CD14-positive monocyte (primary cell): ENCODE data around the gene TIGD6. TPM values are rescaled to one million over a fixed set of nuclear protein-coding genes. Genes with fewer than 3 reads are reported as not detected.

ENCODE experiments used
- DNase-seq, 3 donors: peaks; one replicate each; pipeline ENCODE4 v3.0.0-alpha.2; 2011 to 2022
- H2AFZ ChIP-seq: 2 replicates; pipeline ENCODE4 v1.6.0; 2012; ENCODE audit warnings: mild to moderate bottlenecking, low read depth, low read length, inconsistent platforms; ENCODE audit not compliant: insufficient read depth, poor library complexity, severe bottlenecking
- H3K27ac ChIP-seq, 2 donors: 1 replicate in 1 of 2; 2 replicates in 1 of 2; pipeline ENCODE4 v1.5.1; 2012 to 2013; ENCODE audit warnings: low read length in 2 of 2, control low read depth in 1 of 2, inconsistent platforms in 1 of 2, low read depth in 1 of 2, mild to moderate bottlenecking in 1 of 2
- H3K27me3 ChIP-seq, 2 donors: one replicate each; pipeline versions ENCODE4 v1.6.0 to v1.6.1; 2011 to 2013; ENCODE audit warnings: low read length in 2 of 2; ENCODE audit not compliant: control insufficient read depth in 2 of 2, insufficient read depth in 2 of 2
- H3K36me3 ChIP-seq, 2 donors: replicated peaks in 1 of 2; 1 replicate in 1 of 2; 2 replicates in 1 of 2; pipeline versions ENCODE4 v1.5.1 to v1.6.1; 2012 to 2013; ENCODE audit warnings: low read length in 2 of 2, control low read depth in 1 of 2, inconsistent platforms in 1 of 2, mild to moderate bottlenecking in 1 of 2; ENCODE audit not compliant: insufficient read depth in 2 of 2, control insufficient read depth in 1 of 2
- H3K4me1 ChIP-seq, 2 donors: 1 replicate in 1 of 2; 2 replicates in 1 of 2; pipeline versions ENCODE4 v1.5.1 to v1.6.1; 2012 to 2013; ENCODE audit warnings: low read length in 2 of 2, control low read depth in 1 of 2, inconsistent platforms in 1 of 2, mild to moderate bottlenecking in 1 of 2, moderate library complexity in 1 of 2; ENCODE audit not compliant: insufficient read depth in 2 of 2, control insufficient read depth in 1 of 2
- H3K4me2 ChIP-seq: replicated peaks from 2 replicates; pipeline ENCODE3; 2012; ENCODE audit warnings: low read length, moderate library complexity, mild to moderate bottlenecking; ENCODE audit not compliant: poor library complexity, severe bottlenecking; ENCODE audit errors: extremely low read depth
- H3K4me3 ChIP-seq, 3 experiments: fragments of 200-600 bp in 1 of 3; sonication (generic) in 1 of 3; replicated peaks in 1 of 3; 1 replicate in 2 of 3; 2 replicates in 1 of 3; pipeline ENCODE4 v1.5.1; 2011 to 2013; ENCODE audit warnings: low read length in 3 of 3, mild to moderate bottlenecking in 3 of 3, control low read depth in 2 of 3, low read depth in 2 of 3, inconsistent platforms in 1 of 3, moderate library complexity in 1 of 3
- H3K79me2 ChIP-seq: 2 replicates; pipeline ENCODE4 v1.6.0; 2012; ENCODE audit warnings: mild to moderate bottlenecking, control low read depth, inconsistent platforms, low read length, moderate library complexity; ENCODE audit not compliant: insufficient read depth
- H3K9ac ChIP-seq: 2 replicates; pipeline ENCODE4 v1.6.0; 2017; ENCODE audit warnings: low read length, mild to moderate bottlenecking; ENCODE audit not compliant: insufficient read depth, poor library complexity, severe bottlenecking
- H3K9me3 ChIP-seq, 2 donors: replicated peaks in 1 of 2; 1 replicate in 1 of 2; 2 replicates in 1 of 2; pipeline versions ENCODE4 v1.5.1 to v1.6.1; 2012 to 2013; ENCODE audit warnings: low read length in 2 of 2, control low read depth in 1 of 2; ENCODE audit not compliant: control insufficient read depth in 1 of 2, insufficient read depth in 1 of 2
- H4K20me1 ChIP-seq: 2 replicates; pipeline ENCODE4 v1.6.0; 2012; ENCODE audit warnings: mild to moderate bottlenecking, low read length, control low read depth, moderate library complexity; ENCODE audit not compliant: insufficient read depth
- H3K27ac Mint-ChIP-seq, 7 donors: one replicate each; pipeline ENCODE4 v1.8.0; 2020; ENCODE audit warnings: mild to moderate bottlenecking in 7 of 7, mixed read lengths in 7 of 7, moderate library complexity in 6 of 7, inconsistent platforms in 2 of 7
- H3K27me3 Mint-ChIP-seq, 3 donors: one replicate each; pipeline ENCODE4 v1.8.0; 2021 to 2022; ENCODE audit warnings: low read depth in 3 of 3, mild to moderate bottlenecking in 3 of 3, mixed read lengths in 3 of 3, moderate library complexity in 3 of 3, inconsistent platforms in 1 of 3
- H3K36me3 Mint-ChIP-seq, 2 donors: one replicate each; pipeline ENCODE4 v1.8.0; 2020; ENCODE audit warnings: mixed read lengths in 2 of 2, inconsistent platforms in 1 of 2, mild to moderate bottlenecking in 1 of 2
- H3K4me1 Mint-ChIP-seq: one replicate; pipeline ENCODE4 v1.8.0; 2020; ENCODE audit warnings: mild to moderate bottlenecking, mixed read lengths
- H3K4me3 Mint-ChIP-seq, 2 donors: one replicate each; pipeline ENCODE4 v1.8.0; 2020; ENCODE audit warnings: mild to moderate bottlenecking in 2 of 2, mixed read lengths in 2 of 2, moderate library complexity in 1 of 2
- H3K9me3 Mint-ChIP-seq, 7 donors: one replicate each; pipeline ENCODE4 v1.8.0; 2020 to 2022; ENCODE audit warnings: mixed read lengths in 7 of 7, mild to moderate bottlenecking in 6 of 7, moderate library complexity in 6 of 7, inconsistent platforms in 2 of 7
- CTCF ChIP-seq: fragments of 200-600 bp; IDR thresholded peaks from one replicate; pipeline ENCODE4 v1.8.0; 2022; ENCODE audit warnings: antibody characterized with exemption, mild to moderate bottlenecking
- WGBS: methylation state at CpG from one replicate; pipeline ENCODE4 v1.1.5; 2013; ENCODE audit warnings: missing lambda C conversion rate; ENCODE audit not compliant: insufficient coverage; 5-methylcytosine and 5-hydroxymethylcytosine counted together
- intact Hi-C, 2 donors: fragments of 100-400 bp; cut with micrococcal nuclease; formaldehyde crosslinking; loops; one replicate each; pipeline versions ENCODE4 v1.15.0 to v1.15.1; 2023
- polyA plus RNA-seq, 3 donors: library from polyadenylated mRNA; depleted of rRNA in 1 of 3; unstranded in 2 of 3; stranded (reverse) in 1 of 3; fragments of 300-500 nt in 2 of 3; fragments of >200 nt in 1 of 3; fragmentation: Illumina TruSeq in 2 of 3; gene quantifications; 1 replicate in 2 of 3; 2 replicates in 1 of 3; pipeline ENCODE4 v1.2.3, GENCODE V29; 2012 to 2021

TIGD6 gene
- polyA plus RNA-seq, 3 donors: 0.88 to 2.5 (median 1.8) TPM

GRCh38 chr5:149961186-149961685 is 39.2 kb downstream of the TIGD6 start:
- peak overlapping the region in 1 of 2 donors; percentile 93 for H3K27ac ChIP-seq
- intact Hi-C loops: loop anchor here in 1 of 2 donors (2.0 to 5.0 kb wide), 2 partner anchors 20 to 41 kb away; partner anchors contain the start of genes HMGXB3 and TIGD6
- peaks cover 18 to 29% of the 10 kb centered on the region in 2 donors for H3K4me1 ChIP-seq
- no peak for DNase-seq
- peaks cover 0 to 1% (median 0%) of the 10 kb centered on the region in 3 donors for H3K27me3 Mint-ChIP-seq
- no peaks in the 10 kb centered on the region for H3K36me3 ChIP-seq
- peak overlapping the region in 6 of 7 donors; percentile 4 to 96 (median 76) for H3K27ac Mint-ChIP-seq
- 3% methylated on average over 7 of the region's 23 CpGs for WGBS
- no peaks in the 10 kb centered on the region for H4K20me1 ChIP-seq
- peaks cover 31% of the 10 kb centered on the region for H3K4me1 Mint-ChIP-seq
- H2AFZ ChIP-seq: peak overlapping the region; percentile 96
- H3K4me2 ChIP-seq: peak overlapping the region; percentile 87
- peaks cover 33% of the 10 kb centered on the region for H3K79me2 ChIP-seq
- peak overlapping the region; percentile 78 for H3K9ac ChIP-seq
- TF ChIP-seq CTCF: no peak
- H3K27me3 ChIP-seq: no peaks in the 10 kb centered on the region
- peaks cover 2 to 3% of the 10 kb centered on the region in 2 donors for H3K36me3 Mint-ChIP-seq
- H3K4me3 Mint-ChIP-seq: peak overlapping the region; percentile 88 to 89
- H3K9me3 ChIP-seq: no peaks in the 10 kb centered on the region
- peak overlapping the region; percentile 57 to 77 (median 77) for H3K4me3 ChIP-seq
- peaks cover 0 to 2% (median 0%) of the 10 kb centered on the region in 7 donors for H3K9me3 Mint-ChIP-seq

GRCh38 chr5:149960272-149961185 is 39.9 kb downstream of the TIGD6 start, which contains the start of gene SLC26A2:
Gene SLC26A2 (plus strand): TSS chr5:149960758. CDS start chr5:149977653, 16,895 bp downstream.
- intact Hi-C loops: loop anchor here in 1 of 2 donors (2.0 to 5.0 kb wide), 2 partner anchors 20 to 42 kb away; partner anchors contain the start of genes HMGXB3 and TIGD6
- WGBS: under 1% methylated on average over 79 of the region's 84 CpGs
- Histone ChIP-seq H3K9ac (peak within 1 kb of the TSS; percentile 78), H2AFZ (peak within 1 kb of the TSS; percentile 96), H3K27me3 (no peaks in the 10 kb centered on the region), H3K4me3 (peak within 1 kb of the TSS; percentile 60 to 77 (median 77)), H3K9me3 (no peaks in the 10 kb centered on the region), H3K4me1 (peaks cover 18 to 29% of the 10 kb centered on the region in 2 donors), H3K36me3 (no peaks in the 10 kb centered on the region), H3K27ac (peak within 1 kb of the TSS; percentile 93), H4K20me1 (no peaks in the 10 kb centered on the region), H3K4me2 (peak within 1 kb of the TSS; percentile 87), H3K79me2 (peaks cover 28% of the 10 kb centered on the region)
- peak; percentile 96 to 98 (median 98) for DNase-seq
- H3K27ac Mint-ChIP-seq: peak within 1 kb of the TSS; percentile 96 to 99 (median 97)
- H3K27me3 Mint-ChIP-seq: peaks cover 0 to 1% (median 0%) of the 10 kb centered on the region in 3 donors
- TF ChIP-seq CTCF: no peak
- H3K4me3 Mint-ChIP-seq: peak within 1 kb of the TSS; percentile 89 to 94
- H3K36me3 Mint-ChIP-seq: peaks cover 2 to 3% of the 10 kb centered on the region in 2 donors
- peaks cover 0 to 2% (median 0%) of the 10 kb centered on the region in 7 donors for H3K9me3 Mint-ChIP-seq
- H3K4me1 Mint-ChIP-seq: peaks cover 31% of the 10 kb centered on the region
